Vagina (tissue), 2 donors: ENCODE measurements around the gene KCNK3.

Source experiments
- POLR2A ChIP-seq, 2 donors: fragments of 450-650 bp; IDR thresholded peaks; one replicate each; pipeline ENCODE4 v1.6.1; 2017; ENCODE audit warnings: antibody characterized with exemption in 2 of 2, mild to moderate bottlenecking in 2 of 2, moderate library complexity in 2 of 2
- TF ChIP-seq, protein P1 (sequence below), 3 experiments: fragments of 450-650 bp in 2 of 3; fragments of 200-600 bp in 1 of 3; sonication (generic) in 1 of 3; IDR thresholded peaks; one replicate each; pipeline ENCODE4 v1.5.1; 2017 to 2019; ENCODE audit warnings: antibody characterized with exemption in 3 of 3, mild to moderate bottlenecking in 2 of 3, moderate library complexity in 2 of 3

DNA sequence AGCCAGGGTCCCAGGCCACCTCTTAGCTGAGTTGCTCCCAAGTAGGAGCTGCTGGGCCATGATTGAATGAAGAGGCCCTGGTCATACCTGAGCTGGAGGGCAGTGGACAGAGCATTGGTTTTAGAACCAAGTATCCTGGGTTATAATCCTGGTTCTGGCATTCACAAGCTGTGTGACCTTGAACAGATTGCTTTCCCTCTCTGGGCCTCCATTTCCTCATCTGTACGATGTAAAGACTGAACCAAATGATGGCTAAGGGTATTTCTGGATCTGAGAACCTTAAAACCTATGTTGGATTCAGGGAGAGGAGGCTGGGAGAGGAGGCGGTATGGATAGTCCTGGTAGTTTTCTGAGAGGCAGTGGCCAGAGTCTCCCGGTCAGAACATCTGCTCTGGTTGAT, 31.0 kb downstream of the KCNK3 start:
- TF ChIP-seq, protein P1, sequence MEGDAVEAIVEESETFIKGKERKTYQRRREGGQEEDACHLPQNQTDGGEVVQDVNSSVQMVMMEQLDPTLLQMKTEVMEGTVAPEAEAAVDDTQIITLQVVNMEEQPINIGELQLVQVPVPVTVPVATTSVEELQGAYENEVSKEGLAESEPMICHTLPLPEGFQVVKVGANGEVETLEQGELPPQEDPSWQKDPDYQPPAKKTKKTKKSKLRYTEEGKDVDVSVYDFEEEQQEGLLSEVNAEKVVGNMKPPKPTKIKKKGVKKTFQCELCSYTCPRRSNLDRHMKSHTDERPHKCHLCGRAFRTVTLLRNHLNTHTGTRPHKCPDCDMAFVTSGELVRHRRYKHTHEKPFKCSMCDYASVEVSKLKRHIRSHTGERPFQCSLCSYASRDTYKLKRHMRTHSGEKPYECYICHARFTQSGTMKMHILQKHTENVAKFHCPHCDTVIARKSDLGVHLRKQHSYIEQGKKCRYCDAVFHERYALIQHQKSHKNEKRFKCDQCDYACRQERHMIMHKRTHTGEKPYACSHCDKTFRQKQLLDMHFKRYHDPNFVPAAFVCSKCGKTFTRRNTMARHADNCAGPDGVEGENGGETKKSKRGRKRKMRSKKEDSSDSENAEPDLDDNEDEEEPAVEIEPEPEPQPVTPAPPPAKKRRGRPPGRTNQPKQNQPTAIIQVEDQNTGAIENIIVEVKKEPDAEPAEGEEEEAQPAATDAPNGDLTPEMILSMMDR (IDR thresholded peaks at IDR 0.05): no peak
- no peak for TF ChIP-seq POLR2A (IDR thresholded peaks at IDR 0.05)
